Measurements from ENCODE around the gene SART3.
"Not testable (repeated sequence)": the region's sequence is repeated elsewhere in the genome, so short reads cannot be mapped to it uniquely, and the experiment has no call there.

The SART3 gene

GRCh38 chr12:108517288-108518100 lies 43.5 kb downstream of the SART3 start:
- no peak for DNase-seq

GRCh38 chr12:108516511-108517275 lies 44.3 kb downstream of the SART3 start:
- DNase-seq, result no peak

- DNase-seq, result no peak
Observed at GRCh38 chr12:108515916-108516315, 45.1 kb downstream of the SART3 start.

GRCh38 chr12:108514973-108515814 lies 45.8 kb downstream of the SART3 start, which contains the start of gene FICD:
FICD (plus strand) TSS chr12:108515277; CDS start chr12:108516973, 1,696 bp downstream.
- peak; percentile 99 for DNase-seq

- DNase-seq, result no peak
Observed at GRCh38 chr12:108514468-108514972, 46.5 kb downstream of the SART3 start.

- peak; percentile 49 for DNase-seq
Observed at GRCh38 chr12:108511633-108512540, 49.1 kb downstream of the SART3 start.

- DNase-seq, result no peak
Observed at GRCh38 chr12:108510836-108511235, 50.1 kb downstream of the SART3 start.

- no peak for DNase-seq
Observed at GRCh38 chr12:108509806-108510205, 51.2 kb downstream of the SART3 start.

GRCh38 chr12:108507971-108508642 lies 52.9 kb downstream of the SART3 start:
- DNase-seq, result no peak

GRCh38 chr12:108505129-108505528 lies 55.8 kb downstream of the SART3 start:
- DNase-seq, result no peak

GRCh38 chr12:108502922-108503321 lies 58.1 kb downstream of the SART3 start:
- DNase-seq, result no peak

- no peak for DNase-seq
Observed at GRCh38 chr12:108498136-108498535, 62.8 kb downstream of the SART3 start.

GRCh38 chr12:108495823-108496579 lies 65.0 kb downstream of the SART3 start:
- DNase-seq, result no peak

GRCh38 chr12:108495054-108495453 lies 65.9 kb downstream of the SART3 start:
- no peak for DNase-seq

- no peak for DNase-seq
Observed at GRCh38 chr12:108491256-108491655, 69.7 kb downstream of the SART3 start.

GRCh38 chr12:108487029-108487428 lies 73.9 kb downstream of the SART3 start:
- DNase-seq, result not testable (repeated sequence)

- not testable (repeated sequence) for DNase-seq
Observed at GRCh38 chr12:108485371-108485770, 75.6 kb downstream of the SART3 start.

- DNase-seq, result no peak
Observed at GRCh38 chr12:108484845-108485244, 76.1 kb downstream of the SART3 start.

GRCh38 chr12:108484431-108484830 lies 76.5 kb downstream of the SART3 start:
- DNase-seq, result no peak
